Endothelial cell (in vitro differentiated cells): ENCODE measurements around the gene NHERF1. TPM values are rescaled to one million over a fixed set of nuclear protein-coding genes. Genes with fewer than 3 reads are reported as not detected.

Experiments used
- DNase-seq: peaks from one replicate; pipeline ENCODE4 v3.0.0; 2021; ENCODE audit warnings: low spot score
- H3K27ac Mint-ChIP-seq: one replicate; pipeline ENCODE4 v1.8.0; 2021; ENCODE audit warnings: mixed read lengths, inconsistent platforms; ENCODE audit not compliant: unreplicated experiment
- H3K27me3 Mint-ChIP-seq: one replicate; pipeline ENCODE4 v1.8.0; 2021; ENCODE audit warnings: mild to moderate bottlenecking, moderate library complexity, mixed read lengths, inconsistent platforms; ENCODE audit not compliant: unreplicated experiment
- H3K36me3 Mint-ChIP-seq: one replicate; pipeline ENCODE4 v1.8.0; 2021; ENCODE audit warnings: mild to moderate bottlenecking, low read depth, mixed read lengths, inconsistent platforms; ENCODE audit not compliant: unreplicated experiment
- H3K4me1 Mint-ChIP-seq: one replicate; pipeline ENCODE4 v1.8.0; 2021; ENCODE audit warnings: mild to moderate bottlenecking, mixed read lengths, inconsistent platforms; ENCODE audit not compliant: unreplicated experiment
- H3K4me3 Mint-ChIP-seq: one replicate; pipeline ENCODE4 v1.8.0; 2021; ENCODE audit warnings: mild to moderate bottlenecking, mixed read lengths, inconsistent platforms; ENCODE audit not compliant: unreplicated experiment
- H3K9me3 Mint-ChIP-seq: one replicate; pipeline ENCODE4 v1.8.0; 2021; ENCODE audit warnings: mixed read lengths, inconsistent platforms; ENCODE audit not compliant: unreplicated experiment
- CTCF ChIP-seq: fragments of 200-600 bp; sonication (generic); IDR thresholded peaks from one replicate; pipeline ENCODE4 v1.5.0; 2021; ENCODE audit warnings: antibody characterized with exemption; ENCODE audit not compliant: unreplicated experiment
- total RNA-seq: library from RNA; stranded (reverse); fragmentation: NEBNext Ultra II Directional; extraction: Animal tissue kit (Norgen Biotek cat#: 25700); gene quantifications from one replicate; pipeline ENCODE4 v1.2.1, GENCODE V29; 2021; ENCODE audit not compliant: unreplicated experiment

NHERF1 gene
- total RNA-seq, 1 donor from 2014 or later: 30.5 TPM

GRCh38 chr17:74772053-74772452 lies 23.6 kb downstream of the NHERF1 start:
- H3K4me3 Mint-ChIP-seq: peak overlapping the region; percentile 42
- H3K27ac Mint-ChIP-seq: no peak overlapping the region
- no peak for TF ChIP-seq CTCF
- no peaks in the 10 kb centered on the region for H3K9me3 Mint-ChIP-seq
- H3K4me1 Mint-ChIP-seq: peaks cover 16% of the 10 kb centered on the region
- no peak for DNase-seq
- H3K27me3 Mint-ChIP-seq: peaks cover 16% of the 10 kb centered on the region
- H3K36me3 Mint-ChIP-seq: peaks cover 24% of the 10 kb centered on the region

- Mint-ChIP-seq H3K4me3 (peak overlapping the region; percentile 62), H3K9me3 (no peaks in the 10 kb centered on the region), H3K4me1 (peaks cover 25% of the 10 kb centered on the region), H3K27me3 (peaks cover 21% of the 10 kb centered on the region), H3K27ac (no peak overlapping the region), H3K36me3 (peaks cover 22% of the 10 kb centered on the region)
- TF ChIP-seq CTCF: no peak
- DNase-seq: no peak
These were observed 25.0 kb downstream of the NHERF1 start for GRCh38 chr17:74773414-74773813.

- H3K4me3 Mint-ChIP-seq: no peak overlapping the region
- H3K27ac Mint-ChIP-seq: no peak overlapping the region
- H3K36me3 Mint-ChIP-seq: peaks cover 18% of the 10 kb centered on the region
These were observed 25.5 kb downstream of the NHERF1 start for GRCh38 chr17:74773871-74774286.

GRCh38 chr17:74775409-74776043 lies 27.1 kb downstream of the NHERF1 start:
- peak overlapping the region; percentile 99 for H3K4me3 Mint-ChIP-seq
- peaks cover 41% of the 10 kb centered on the region for H3K4me1 Mint-ChIP-seq
- peaks cover 20% of the 10 kb centered on the region for H3K36me3 Mint-ChIP-seq
- TF ChIP-seq CTCF: no peak
- H3K9me3 Mint-ChIP-seq: no peaks in the 10 kb centered on the region
- H3K27ac Mint-ChIP-seq: peak overlapping the region; percentile 99
- DNase-seq: no peak
- peaks cover 16% of the 10 kb centered on the region for H3K27me3 Mint-ChIP-seq

More at GRCh38 chr17:74773871-74774286, 25.5 kb downstream of the NHERF1 start:
- TF ChIP-seq CTCF: no peak
- DNase-seq: no peak
- Mint-ChIP-seq H3K4me1 (peaks cover 27% of the 10 kb centered on the region), H3K9me3 (no peaks in the 10 kb centered on the region), H3K27me3 (peaks cover 17% of the 10 kb centered on the region)
